Dermis microvascular lymphatic vessel endothelial cell (primary cell): Measurements from ENCODE around the gene PFKFB1. TPM values are rescaled to one million over a fixed set of nuclear protein-coding genes. Genes with fewer than 3 reads are reported as not detected.

ENCODE experiments used
- DNase-seq, 2 donors: peaks; one replicate each; pipeline versions ENCODE4 v3.0.0 to v3.0.0-alpha.2; 2010; ENCODE audit warnings: low read depth in 2 of 2
- total RNA-seq: library from RNA; depleted of rRNA; stranded (reverse); fragments of >200 nt; gene quantifications from 2 replicates; pipeline ENCODE4 v1.2.1, GENCODE V29; 2014

PFKFB1 gene
- total RNA-seq, 1 donor from 2014 or later, result 0.13 TPM

GRCh38 chrX:54923376-54923775 lies 70.6 kb downstream of the PFKFB1 start:
- DNase-seq, result no peak

DNA sequence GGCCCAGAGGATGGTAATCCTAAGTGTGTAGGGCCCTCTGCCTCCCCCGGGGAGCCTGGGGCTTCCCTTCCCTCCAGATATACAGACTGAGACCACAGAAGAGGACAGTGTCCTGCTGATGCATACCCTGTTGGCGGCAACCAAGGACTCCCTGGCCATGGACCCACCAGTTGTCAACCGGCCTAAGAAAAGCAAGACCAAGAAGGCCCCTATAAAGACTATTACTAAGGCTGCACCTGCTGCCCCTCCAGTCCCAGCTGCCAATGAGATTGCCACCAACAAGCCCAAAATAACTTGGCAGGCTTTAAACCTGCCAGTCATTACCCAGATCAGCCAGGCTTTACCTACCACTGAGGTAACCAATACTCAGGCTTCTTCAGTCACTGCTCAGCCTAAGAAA lies 71.4 kb downstream of the PFKFB1 start:
- no peak for DNase-seq

- peak in 1 of 2 donors; percentile 31 for DNase-seq
Observed at GRCh38 chrX:54921427-54922021, 72.5 kb downstream of the PFKFB1 start.

- no peak for DNase-seq
Observed at GRCh38 chrX:54920610-54921426, 73.2 kb downstream of the PFKFB1 start, which contains the start of gene TRO. TSS of gene TRO (plus strand) at chrX:54920824. CDS start at chrX:54922247, 1,423 bp downstream.

GRCh38 chrX:54909941-54910340 lies 84.0 kb downstream of the PFKFB1 start:
- DNase-seq, result no peak

DNA sequence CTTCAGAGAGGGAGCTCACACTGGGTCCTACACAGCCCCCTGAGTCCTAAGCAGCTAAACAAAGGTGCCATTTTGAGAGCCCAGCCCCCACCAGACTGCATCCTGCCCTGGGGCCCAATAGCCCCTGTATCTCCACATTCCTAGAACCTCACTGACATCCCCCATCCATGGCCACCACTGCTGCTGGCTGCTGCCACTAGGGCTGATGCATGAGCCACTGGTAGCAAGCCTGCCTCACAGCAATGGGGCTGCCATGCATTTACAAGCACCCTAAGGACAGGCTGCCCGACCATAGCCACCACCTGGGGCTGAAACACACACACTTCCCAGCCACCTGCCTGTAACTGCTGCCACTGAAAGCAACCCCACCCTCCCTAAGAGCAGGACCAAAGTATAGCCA lies 99.8 kb downstream of the PFKFB1 start:
- DNase-seq, result no peak

DNA sequence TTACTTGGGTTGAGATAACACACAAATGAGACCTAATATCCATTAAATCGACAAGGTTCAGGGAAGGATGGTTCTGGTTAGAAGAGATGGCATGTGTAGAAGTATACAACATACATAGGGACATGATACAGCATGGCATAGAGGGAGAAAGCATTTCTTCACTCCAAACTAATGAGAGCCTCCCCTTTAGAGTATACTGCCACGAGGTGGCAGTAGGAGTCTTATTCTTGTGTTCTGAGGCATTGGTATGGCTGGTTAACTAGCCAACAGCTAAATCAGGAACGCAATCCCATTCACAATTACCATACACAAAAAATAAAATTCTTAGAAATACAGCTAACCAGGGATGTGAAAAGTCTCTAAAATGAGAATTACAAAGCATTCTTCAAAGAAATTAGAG lies 102.4 kb downstream of the PFKFB1 start:
- DNase-seq, result peak; percentile 25 to 54

DNA sequence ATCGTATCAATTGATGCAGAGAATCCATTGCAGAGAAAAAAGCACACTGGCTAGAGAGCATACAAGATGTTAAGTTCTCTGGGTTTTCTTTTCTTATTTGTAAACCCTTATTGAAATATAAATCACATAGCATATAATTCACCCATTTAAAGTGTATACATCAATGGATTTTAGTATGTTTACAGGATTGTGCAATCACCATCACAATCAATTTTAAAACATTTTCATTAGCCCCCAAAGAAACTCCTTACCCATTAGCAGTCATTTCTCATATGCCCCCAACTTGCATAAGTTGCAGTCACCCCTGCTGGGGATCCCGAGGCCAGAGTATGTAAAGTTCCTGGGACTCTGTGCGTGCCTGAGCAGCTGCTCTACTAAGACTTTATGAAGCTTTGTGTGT lies 108.2 kb downstream of the PFKFB1 start:
- DNase-seq, result no peak

Other genes with a start within 250 kb of the PFKFB1 start
- gene ITIH6, start 195.9 kb downstream of the PFKFB1 start, total RNA-seq, result not detected in 2 replicates
- 144 and 263 TPM in 2 replicates for gene MAGED2, start 186.4 kb downstream of the PFKFB1 start, total RNA-seq
- 1.2 and 4.2 TPM in 2 replicates for gene TRO, start 73.4 kb downstream of the PFKFB1 start, total RNA-seq
- 6.2 and 8.2 TPM in 2 replicates for gene APEX2, start 6.2 kb upstream of the PFKFB1 start, total RNA-seq
- gene ALAS2, start 36.8 kb upstream of the PFKFB1 start, total RNA-seq, result not detected in 2 replicates
- not detected in 2 replicates for gene PAGE2B, start 80.8 kb upstream of the PFKFB1 start, total RNA-seq
- gene PAGE2, start 94.8 kb upstream of the PFKFB1 start, total RNA-seq, result not detected in 2 replicates
- not detected in 2 replicates for gene PAGE5, start 226.2 kb upstream of the PFKFB1 start, total RNA-seq